Measurements from ENCODE around the gene INPP5D. TPM values are rescaled to one million over a fixed set of nuclear protein-coding genes. Genes with fewer than 3 reads are reported as not detected.

The INPP5D gene
- total RNA-seq, 1 donor from 2014 or later, result 79.2 TPM

DNA sequence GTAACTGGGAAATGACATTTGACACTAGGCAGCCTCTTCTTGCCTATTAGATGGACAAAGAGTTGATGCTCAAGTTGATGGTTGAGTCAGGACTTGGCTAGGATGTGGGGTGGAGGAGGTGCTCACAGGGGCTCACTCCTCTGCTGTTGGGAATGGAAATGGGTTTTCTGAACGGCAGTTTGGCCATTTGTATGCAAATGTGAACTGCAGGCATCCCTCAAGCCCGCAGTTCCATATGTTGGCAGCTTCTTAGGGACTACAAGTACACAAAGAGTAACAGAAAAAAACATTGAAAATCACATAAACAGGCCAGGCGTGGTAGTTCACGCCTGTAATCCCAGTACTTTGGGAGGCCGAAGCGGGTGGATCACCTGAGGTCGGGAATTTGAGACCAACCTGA, 80.8 kb downstream of the INPP5D start:
- DNase-seq (ENCODE audit: low spot score), result no peak
- H3K4me3 Mint-ChIP-seq (ENCODE audit: unreplicated experiment), result no peak overlapping the region
- peaks cover 18% of the 10 kb centered on the region for H3K27me3 Mint-ChIP-seq (ENCODE audit: unreplicated experiment)
- peaks cover 4% of the 10 kb centered on the region for H3K4me1 Mint-ChIP-seq (ENCODE audit: unreplicated experiment)
- no peaks in the 10 kb centered on the region for H3K9me3 Mint-ChIP-seq (ENCODE audit: unreplicated experiment)
- H3K27ac Mint-ChIP-seq (ENCODE audit: unreplicated experiment), result no peak overlapping the region
- TF ChIP-seq, protein P1, sequence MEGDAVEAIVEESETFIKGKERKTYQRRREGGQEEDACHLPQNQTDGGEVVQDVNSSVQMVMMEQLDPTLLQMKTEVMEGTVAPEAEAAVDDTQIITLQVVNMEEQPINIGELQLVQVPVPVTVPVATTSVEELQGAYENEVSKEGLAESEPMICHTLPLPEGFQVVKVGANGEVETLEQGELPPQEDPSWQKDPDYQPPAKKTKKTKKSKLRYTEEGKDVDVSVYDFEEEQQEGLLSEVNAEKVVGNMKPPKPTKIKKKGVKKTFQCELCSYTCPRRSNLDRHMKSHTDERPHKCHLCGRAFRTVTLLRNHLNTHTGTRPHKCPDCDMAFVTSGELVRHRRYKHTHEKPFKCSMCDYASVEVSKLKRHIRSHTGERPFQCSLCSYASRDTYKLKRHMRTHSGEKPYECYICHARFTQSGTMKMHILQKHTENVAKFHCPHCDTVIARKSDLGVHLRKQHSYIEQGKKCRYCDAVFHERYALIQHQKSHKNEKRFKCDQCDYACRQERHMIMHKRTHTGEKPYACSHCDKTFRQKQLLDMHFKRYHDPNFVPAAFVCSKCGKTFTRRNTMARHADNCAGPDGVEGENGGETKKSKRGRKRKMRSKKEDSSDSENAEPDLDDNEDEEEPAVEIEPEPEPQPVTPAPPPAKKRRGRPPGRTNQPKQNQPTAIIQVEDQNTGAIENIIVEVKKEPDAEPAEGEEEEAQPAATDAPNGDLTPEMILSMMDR (IDR thresholded peaks at IDR 0.05; ENCODE audit: unreplicated experiment), result no peak
- H3K36me3 Mint-ChIP-seq (ENCODE audit: low read depth, unreplicated experiment), result peaks cover 55% of the 10 kb centered on the region

DNA sequence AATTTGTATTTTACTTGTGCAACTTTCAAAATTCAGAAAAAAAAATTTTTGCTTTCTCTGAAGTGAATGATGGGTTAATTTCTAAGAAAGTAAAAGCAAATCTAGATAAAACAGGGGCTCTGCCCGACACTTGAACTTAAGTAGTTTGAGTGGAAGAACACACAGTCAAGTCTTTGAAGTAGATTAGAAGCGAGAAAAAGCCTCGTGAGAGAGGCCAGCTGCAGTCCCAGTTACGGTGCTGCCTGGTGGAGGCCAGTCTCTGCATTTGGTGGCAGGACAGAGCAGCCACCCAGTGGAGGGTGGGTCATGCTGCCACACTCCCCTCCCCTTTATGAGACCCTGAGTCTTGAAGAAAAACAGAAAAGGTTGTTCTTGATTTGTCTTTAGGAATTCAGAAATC, 81.8 kb downstream of the INPP5D start:
- Mint-ChIP-seq H3K4me3 (ENCODE audit: unreplicated experiment) (no peak overlapping the region), H3K9me3 (ENCODE audit: unreplicated experiment) (no peaks in the 10 kb centered on the region), H3K36me3 (ENCODE audit: low read depth, unreplicated experiment) (peaks cover 57% of the 10 kb centered on the region), H3K4me1 (ENCODE audit: unreplicated experiment) (peaks cover 4% of the 10 kb centered on the region), H3K27me3 (ENCODE audit: unreplicated experiment) (peaks cover 18% of the 10 kb centered on the region), H3K27ac (ENCODE audit: unreplicated experiment) (no peak overlapping the region)
- TF ChIP-seq, protein P1 (IDR thresholded peaks at IDR 0.05; ENCODE audit: unreplicated experiment), result no peak
- DNase-seq (ENCODE audit: low spot score), result no peak

DNA sequence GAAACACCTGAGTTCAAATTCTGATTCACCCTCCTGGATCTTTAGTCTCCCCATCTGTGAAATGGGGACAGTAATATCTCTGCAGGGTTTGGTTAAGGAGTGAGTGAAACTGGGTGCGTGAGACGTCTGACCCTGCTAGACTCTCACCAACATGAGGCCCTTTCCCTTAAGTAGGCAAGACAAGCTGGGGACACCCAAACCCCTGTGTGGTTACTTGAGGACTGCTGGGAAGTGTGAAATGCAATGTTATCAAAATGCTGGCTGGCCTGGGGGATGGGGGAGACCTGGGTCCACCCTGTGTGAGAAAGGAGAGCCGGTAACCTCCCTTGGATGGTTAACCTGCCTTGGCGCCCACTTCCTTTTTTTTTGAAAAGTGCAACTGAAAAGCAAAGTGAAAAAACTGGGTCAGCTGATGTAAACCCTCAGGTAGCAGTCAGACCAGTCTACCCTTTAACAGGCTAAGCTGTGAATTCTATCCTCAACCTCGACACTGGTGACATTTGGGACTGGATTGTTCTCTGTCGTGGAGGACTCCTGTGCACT, 82.3 kb downstream of the INPP5D start:
- Mint-ChIP-seq H3K27me3 (ENCODE audit: unreplicated experiment) (peaks cover 18% of the 10 kb centered on the region), H3K4me3 (ENCODE audit: unreplicated experiment) (no peak overlapping the region), H3K27ac (ENCODE audit: unreplicated experiment) (no peak overlapping the region), H3K36me3 (ENCODE audit: low read depth, unreplicated experiment) (peaks cover 62% of the 10 kb centered on the region), H3K4me1 (ENCODE audit: unreplicated experiment) (peaks cover 4% of the 10 kb centered on the region), H3K9me3 (ENCODE audit: unreplicated experiment) (no peaks in the 10 kb centered on the region)
- no peak for DNase-seq (ENCODE audit: low spot score)
- TF ChIP-seq, protein P1 (IDR thresholded peaks at IDR 0.05; ENCODE audit: unreplicated experiment), result no peak

DNA sequence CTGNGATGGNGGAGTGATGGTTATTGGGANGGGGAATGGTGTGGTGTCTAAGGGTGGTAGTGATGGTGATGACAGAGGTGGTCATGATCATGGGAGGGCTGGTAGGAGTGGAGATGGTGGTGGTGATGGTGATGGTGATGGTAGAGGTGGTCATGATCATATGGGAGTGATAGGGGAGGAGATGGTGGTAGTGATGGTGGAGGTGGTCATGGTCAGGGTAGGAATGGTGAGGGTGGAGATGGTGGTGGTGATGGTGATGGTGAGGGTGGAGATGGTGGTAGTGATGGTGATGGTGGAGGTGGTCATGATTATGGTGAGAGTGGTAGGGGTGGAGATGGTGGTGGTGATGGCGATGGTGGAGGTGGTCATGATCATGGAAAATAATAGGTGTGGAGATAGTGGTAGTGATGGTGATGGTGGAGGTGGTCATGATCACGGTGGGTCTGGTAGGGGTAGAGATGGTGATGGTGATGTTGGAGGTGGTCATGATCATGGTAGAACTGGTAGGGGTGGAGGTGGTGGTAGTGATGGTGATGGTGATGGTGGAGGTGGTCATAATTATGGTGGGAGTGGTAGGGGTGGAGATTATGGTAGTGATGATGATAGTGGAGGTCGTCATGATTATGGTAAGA, 83.7 kb downstream of the INPP5D start:
- Mint-ChIP-seq H3K9me3 (ENCODE audit: unreplicated experiment) (no peaks in the 10 kb centered on the region), H3K4me3 (ENCODE audit: unreplicated experiment) (peak overlapping the region; percentile 68), H3K36me3 (ENCODE audit: low read depth, unreplicated experiment) (peaks cover 76% of the 10 kb centered on the region), H3K27me3 (ENCODE audit: unreplicated experiment) (peaks cover 21% of the 10 kb centered on the region), H3K27ac (ENCODE audit: unreplicated experiment) (peak overlapping the region; percentile 65), H3K4me1 (ENCODE audit: unreplicated experiment) (peaks cover 4% of the 10 kb centered on the region)
- TF ChIP-seq, protein P1 (IDR thresholded peaks at IDR 0.05; ENCODE audit: unreplicated experiment), result no peak
- no peak for DNase-seq (ENCODE audit: low spot score)

DNA sequence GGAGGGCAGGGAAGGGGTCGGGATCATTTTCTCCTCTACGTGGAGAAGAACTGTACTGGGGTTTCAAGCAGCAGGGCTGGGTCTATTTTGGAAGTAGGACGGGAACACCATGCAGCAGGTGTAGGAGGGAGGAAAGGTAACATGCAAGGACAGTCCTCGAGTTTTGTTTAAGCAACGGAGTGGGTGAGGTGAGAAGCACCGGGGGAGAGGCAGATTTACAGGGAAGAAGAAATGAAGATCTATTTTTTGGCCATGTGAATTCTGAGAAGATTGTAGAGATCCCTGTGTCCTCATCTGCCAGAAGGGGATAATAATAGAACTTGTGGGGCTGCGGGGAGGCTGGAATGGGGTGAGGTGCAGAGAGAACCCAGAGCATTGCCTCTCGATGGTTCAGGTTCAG, 85.6 kb downstream of the INPP5D start:
- Mint-ChIP-seq H3K9me3 (ENCODE audit: unreplicated experiment) (no peaks in the 10 kb centered on the region), H3K27me3 (ENCODE audit: unreplicated experiment) (peaks cover 19% of the 10 kb centered on the region), H3K27ac (ENCODE audit: unreplicated experiment) (no peak overlapping the region), H3K4me1 (ENCODE audit: unreplicated experiment) (no peaks in the 10 kb centered on the region), H3K36me3 (ENCODE audit: low read depth, unreplicated experiment) (peaks cover 87% of the 10 kb centered on the region), H3K4me3 (ENCODE audit: unreplicated experiment) (no peak overlapping the region)
- DNase-seq (ENCODE audit: low spot score), result no peak
- TF ChIP-seq, protein P1 (IDR thresholded peaks at IDR 0.05; ENCODE audit: unreplicated experiment), result no peak

All from endothelial cell (in vitro differentiated cells).